Measurements from ENCODE around the gene C10orf71.

DNA sequence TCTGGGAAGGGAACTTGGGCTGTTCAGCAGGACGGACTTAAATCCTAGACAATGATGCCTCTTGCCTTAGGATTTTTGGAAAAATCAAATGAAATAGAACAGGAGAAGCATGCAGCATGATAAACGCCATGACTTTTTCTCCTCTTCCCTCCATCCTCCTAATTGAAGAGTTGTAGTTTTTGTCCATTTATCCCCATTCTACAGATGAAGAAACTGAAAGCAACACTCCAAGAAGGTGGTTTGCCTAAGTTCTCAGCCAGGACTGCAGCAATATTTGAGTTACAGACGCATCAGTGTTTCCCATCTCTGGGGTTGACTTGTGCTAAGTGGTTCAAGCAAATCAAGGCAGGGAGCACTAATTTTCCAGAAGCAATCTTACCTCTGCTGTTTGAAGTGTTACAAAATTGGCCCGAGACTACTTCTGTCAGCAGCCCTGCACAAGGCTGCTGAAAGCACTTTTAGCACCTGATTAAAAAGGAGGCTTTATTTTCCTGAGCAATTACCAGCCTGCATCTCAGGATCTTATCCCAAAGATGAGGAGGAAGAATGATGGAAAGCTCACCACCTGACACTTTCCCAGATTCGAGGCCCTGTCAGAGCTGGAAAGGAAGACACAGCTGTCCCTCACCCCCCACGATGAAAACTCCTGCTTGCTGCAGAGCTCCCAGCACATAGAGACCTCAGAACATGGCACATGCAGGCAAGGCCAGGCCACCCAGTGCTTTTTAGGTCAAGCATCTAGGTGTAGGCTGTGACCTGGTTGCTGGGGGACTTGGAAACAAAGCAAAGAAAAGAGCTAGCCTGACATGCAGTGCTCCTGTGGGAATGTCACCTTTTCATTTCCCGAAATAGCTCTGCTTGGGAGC is 19.7 kb upstream of the C10orf71 start:
- TF ChIP-seq CTCF (IDR thresholded peaks at IDR 0.05) (no peak), POLR2A (IDR thresholded peaks at IDR 0.05) (no peak)
